Dendritic cell treated with granulocyte-macrophage colony-stimulating factor and Interleukin-4, amounts not matched to agents 40 ng/mL and 50 ng/mL, for 4 days (primary cell): ENCODE results near the gene XRN2.
A peak's percentile ranks its signal among the peaks of the same experiment; 100 is the strongest.

Source experiments
- H3K27ac Mint-ChIP-seq: one replicate; pipeline ENCODE4 v1.8.0; 2022; ENCODE audit warnings: mild to moderate bottlenecking, mixed read lengths
- H3K27me3 Mint-ChIP-seq: one replicate; pipeline ENCODE4 v1.8.0; 2022; ENCODE audit warnings: mild to moderate bottlenecking, mixed read lengths
- H3K36me3 Mint-ChIP-seq: one replicate; pipeline ENCODE4 v1.8.0; 2022; ENCODE audit warnings: low read depth, mixed read lengths
- H3K4me1 Mint-ChIP-seq: one replicate; pipeline ENCODE4 v1.8.0; 2022; ENCODE audit warnings: low read depth, mixed read lengths
- H3K4me3 Mint-ChIP-seq: one replicate; pipeline ENCODE4 v1.8.0; 2022; ENCODE audit warnings: mild to moderate bottlenecking, moderate library complexity, mixed read lengths
- H3K9me3 Mint-ChIP-seq: one replicate; pipeline ENCODE4 v1.8.0; 2022; ENCODE audit warnings: mixed read lengths
- intact Hi-C: fragments of 100-400 bp; cut with micrococcal nuclease; formaldehyde crosslinking; loops from one replicate; pipeline ENCODE4 v1.15.0; 2022

Gene XRN2

DNA sequence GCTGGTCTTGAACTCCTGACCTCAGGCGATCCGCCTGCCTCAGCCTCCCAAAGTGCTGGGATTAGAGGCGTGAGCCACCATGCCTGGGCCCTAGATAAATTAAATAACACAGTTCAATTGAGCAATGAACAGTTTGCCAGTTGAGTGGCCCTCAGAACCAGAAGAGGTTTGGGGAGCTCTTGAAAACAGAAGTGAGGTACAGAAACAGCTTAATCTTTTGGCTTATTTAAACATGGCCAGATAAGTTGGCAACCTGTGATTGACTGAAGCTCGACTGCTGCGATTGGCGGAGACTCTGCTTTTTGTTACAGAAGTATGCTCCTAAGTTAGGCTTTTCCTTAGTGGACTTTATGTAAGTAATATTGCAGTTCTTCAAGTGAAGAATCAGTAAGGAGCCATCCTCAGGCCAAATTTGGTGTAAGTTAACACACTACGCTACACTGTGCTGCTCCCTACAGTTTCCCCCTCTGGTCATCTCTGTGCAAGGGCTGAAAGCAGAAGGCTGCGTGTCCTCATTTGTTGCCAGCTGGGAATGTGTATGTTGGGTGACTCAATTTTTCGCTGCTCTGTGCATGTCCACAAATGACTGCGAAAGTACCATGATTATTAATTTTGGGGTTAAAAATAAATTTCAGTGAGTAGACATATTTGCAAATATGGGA, 9.8 kb downstream of the XRN2 start:
- Mint-ChIP-seq H3K27me3 (no peaks in the 10 kb centered on the region), H3K4me1 (peaks cover 84% of the 10 kb centered on the region), H3K27ac (no peak overlapping the region), H3K36me3 (peaks cover 35% of the 10 kb centered on the region), H3K4me3 (no peak overlapping the region), H3K9me3 (no peaks in the 10 kb centered on the region)
- intact Hi-C loops = no loop called here

DNA sequence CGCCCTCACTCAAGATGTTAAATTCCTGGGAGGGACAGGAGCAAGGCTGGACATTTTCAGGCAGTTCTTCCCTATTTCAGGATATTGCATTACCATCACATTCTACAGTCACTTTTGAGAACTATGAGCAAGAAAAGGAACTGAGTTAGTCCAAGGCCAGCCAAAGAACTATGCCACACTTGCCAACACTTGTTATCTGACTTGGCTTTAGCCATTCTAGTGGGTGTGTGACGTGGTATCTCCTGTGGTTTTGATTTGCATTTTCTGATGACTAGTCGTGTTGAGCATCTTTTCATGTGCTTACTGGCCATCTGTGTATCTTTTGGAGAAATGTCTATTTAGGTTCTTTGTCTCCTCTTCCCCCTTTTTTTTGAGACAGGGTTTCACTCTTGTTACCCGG, 12.0 kb downstream of the XRN2 start:
- peaks cover 6% of the 10 kb centered on the region for H3K9me3 Mint-ChIP-seq
- no peaks in the 10 kb centered on the region for H3K27me3 Mint-ChIP-seq
- intact Hi-C loops = loop anchor here (1.0 kb wide), 1 partner anchor 10 kb away; no protein-coding TSS in a partner anchor
- peak overlapping the region; percentile 30 for H3K4me3 Mint-ChIP-seq
- H3K4me1 Mint-ChIP-seq = peaks cover 79% of the 10 kb centered on the region
- peak overlapping the region; percentile 78 for H3K27ac Mint-ChIP-seq
- H3K36me3 Mint-ChIP-seq = peaks cover 16% of the 10 kb centered on the region

DNA sequence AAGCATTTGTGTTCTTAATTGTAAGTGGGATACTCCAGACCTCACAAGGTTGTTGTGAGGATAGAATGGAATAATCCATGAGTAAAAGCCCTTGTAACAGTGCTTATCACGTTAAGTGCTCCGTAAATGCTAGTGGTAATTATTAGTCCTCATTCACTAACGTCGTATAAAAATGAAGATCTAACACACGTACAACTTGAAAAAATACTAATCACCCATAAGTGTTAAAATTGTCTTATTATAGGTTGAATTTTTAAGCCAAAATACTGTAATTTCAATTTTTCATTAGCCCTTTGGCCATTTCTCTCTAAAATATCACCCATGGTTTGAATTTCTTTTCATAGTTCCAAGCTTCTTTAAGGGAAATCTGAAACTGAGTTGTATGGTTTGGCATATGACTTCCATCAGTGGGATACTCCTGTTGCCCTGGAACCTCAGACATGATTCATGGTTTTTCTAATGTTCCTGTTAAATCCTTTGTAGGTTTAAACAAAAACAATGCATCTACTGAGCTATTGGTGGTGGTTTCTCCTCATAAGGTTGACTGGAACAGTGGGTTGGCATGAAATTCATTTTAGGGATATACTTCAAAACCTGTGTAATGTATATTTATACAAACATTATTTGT, 19.1 kb downstream of the XRN2 start:
- peaks cover 75% of the 10 kb centered on the region for H3K4me1 Mint-ChIP-seq
- peaks cover 20% of the 10 kb centered on the region for H3K36me3 Mint-ChIP-seq
- no peak overlapping the region for H3K4me3 Mint-ChIP-seq
- peak overlapping the region; percentile 70 for H3K27ac Mint-ChIP-seq
- H3K27me3 Mint-ChIP-seq = no peaks in the 10 kb centered on the region
- H3K9me3 Mint-ChIP-seq = peaks cover 16% of the 10 kb centered on the region
- intact Hi-C loops = no loop called here

GRCh38 chr20:21322921-21323331, 19.8 kb downstream of the XRN2 start:
- no peaks in the 10 kb centered on the region for H3K27me3 Mint-ChIP-seq
- peaks cover 72% of the 10 kb centered on the region for H3K4me1 Mint-ChIP-seq
- H3K4me3 Mint-ChIP-seq = no peak overlapping the region
- H3K27ac Mint-ChIP-seq = peak overlapping the region; percentile 70
- peaks cover 23% of the 10 kb centered on the region for H3K36me3 Mint-ChIP-seq
- intact Hi-C loops = no loop called here
- H3K9me3 Mint-ChIP-seq = peaks cover 16% of the 10 kb centered on the region

DNA sequence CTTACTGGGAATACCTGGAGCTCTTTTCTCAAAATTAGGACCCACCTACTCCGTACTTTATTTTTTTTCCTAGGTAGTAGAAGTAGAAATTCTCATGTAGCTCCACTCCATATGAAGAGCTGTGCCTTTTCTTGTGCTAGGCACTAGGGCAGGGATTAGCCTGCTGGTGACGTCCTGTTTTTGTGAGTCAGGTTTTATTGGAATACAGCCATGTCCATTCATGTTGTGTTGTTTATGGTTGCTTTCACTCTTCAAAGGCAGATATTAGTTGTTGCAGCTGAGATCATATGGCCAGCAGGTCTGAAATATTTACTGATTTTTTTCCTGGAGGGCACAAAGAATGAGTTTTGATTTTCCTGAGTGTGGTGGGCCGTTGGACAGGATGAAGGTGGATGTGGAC, 20.5 kb downstream of the XRN2 start:
- H3K4me1 Mint-ChIP-seq = peaks cover 72% of the 10 kb centered on the region
- no peaks in the 10 kb centered on the region for H3K27me3 Mint-ChIP-seq
- H3K9me3 Mint-ChIP-seq = peaks cover 16% of the 10 kb centered on the region
- peaks cover 30% of the 10 kb centered on the region for H3K36me3 Mint-ChIP-seq
- intact Hi-C loops = no loop called here
- H3K27ac Mint-ChIP-seq = peak overlapping the region; percentile 70
- H3K4me3 Mint-ChIP-seq = no peak overlapping the region

DNA sequence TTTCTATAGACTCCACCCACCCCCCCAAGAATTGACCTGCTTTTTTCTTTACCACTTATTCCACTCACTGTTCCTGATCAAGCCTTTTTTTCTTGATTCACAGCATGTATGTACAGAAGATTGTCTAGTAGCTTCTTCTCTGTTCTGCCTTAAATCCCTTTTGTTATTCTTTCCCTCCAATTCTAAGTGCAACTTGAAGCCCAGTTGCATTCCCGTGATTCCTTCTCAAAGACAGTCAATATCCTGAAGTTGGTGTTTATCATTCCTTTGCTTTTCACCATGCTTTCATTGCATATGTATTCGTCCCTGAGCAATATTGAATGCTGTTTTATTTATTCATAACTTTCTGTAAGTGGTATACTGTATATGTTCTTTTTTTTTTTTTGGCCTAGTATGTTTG, 21.0 kb downstream of the XRN2 start:
- Mint-ChIP-seq H3K27ac (peak overlapping the region; percentile 70), H3K36me3 (peaks cover 35% of the 10 kb centered on the region), H3K4me1 (peaks cover 67% of the 10 kb centered on the region), H3K4me3 (no peak overlapping the region), H3K27me3 (no peaks in the 10 kb centered on the region), H3K9me3 (peaks cover 11% of the 10 kb centered on the region)
- intact Hi-C loops = no loop called here

- Mint-ChIP-seq H3K9me3 (peaks cover 10% of the 10 kb centered on the region), H3K4me1 (peaks cover 66% of the 10 kb centered on the region), H3K27ac (peak overlapping the region; percentile 70), H3K4me3 (no peak overlapping the region), H3K27me3 (no peaks in the 10 kb centered on the region), H3K36me3 (peaks cover 43% of the 10 kb centered on the region)
- intact Hi-C loops = loop anchor here (1.0 kb wide), 1 partner anchor 10 kb away; no protein-coding TSS in a partner anchor
These were observed 22.2 kb downstream of the XRN2 start for GRCh38 chr20:21325296-21325695.

DNA sequence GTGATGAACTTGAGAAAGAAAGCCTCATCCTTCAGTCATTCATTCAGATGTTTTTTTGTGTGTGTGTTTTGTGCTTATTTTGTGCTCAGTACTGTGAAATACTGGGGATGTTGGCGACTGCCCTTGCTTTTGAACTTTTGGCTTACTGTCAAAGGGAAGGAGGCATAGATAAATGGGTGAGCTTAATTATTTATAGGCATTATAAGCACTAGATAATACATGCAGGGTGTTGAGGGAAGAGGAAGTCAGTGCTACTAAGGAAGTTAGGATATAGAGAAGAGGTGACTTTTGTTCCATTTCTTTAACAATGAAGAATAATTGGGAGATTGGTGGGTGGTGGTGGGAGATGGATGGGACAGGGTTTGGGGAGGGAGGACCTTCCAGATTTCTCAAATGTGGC, 23.6 kb downstream of the XRN2 start:
- Mint-ChIP-seq H3K36me3 (peaks cover 45% of the 10 kb centered on the region), H3K4me1 (peaks cover 56% of the 10 kb centered on the region), H3K9me3 (no peaks in the 10 kb centered on the region), H3K27me3 (no peaks in the 10 kb centered on the region), H3K27ac (peak overlapping the region; percentile 14), H3K4me3 (no peak overlapping the region)
- intact Hi-C loops = no loop called here

DNA sequence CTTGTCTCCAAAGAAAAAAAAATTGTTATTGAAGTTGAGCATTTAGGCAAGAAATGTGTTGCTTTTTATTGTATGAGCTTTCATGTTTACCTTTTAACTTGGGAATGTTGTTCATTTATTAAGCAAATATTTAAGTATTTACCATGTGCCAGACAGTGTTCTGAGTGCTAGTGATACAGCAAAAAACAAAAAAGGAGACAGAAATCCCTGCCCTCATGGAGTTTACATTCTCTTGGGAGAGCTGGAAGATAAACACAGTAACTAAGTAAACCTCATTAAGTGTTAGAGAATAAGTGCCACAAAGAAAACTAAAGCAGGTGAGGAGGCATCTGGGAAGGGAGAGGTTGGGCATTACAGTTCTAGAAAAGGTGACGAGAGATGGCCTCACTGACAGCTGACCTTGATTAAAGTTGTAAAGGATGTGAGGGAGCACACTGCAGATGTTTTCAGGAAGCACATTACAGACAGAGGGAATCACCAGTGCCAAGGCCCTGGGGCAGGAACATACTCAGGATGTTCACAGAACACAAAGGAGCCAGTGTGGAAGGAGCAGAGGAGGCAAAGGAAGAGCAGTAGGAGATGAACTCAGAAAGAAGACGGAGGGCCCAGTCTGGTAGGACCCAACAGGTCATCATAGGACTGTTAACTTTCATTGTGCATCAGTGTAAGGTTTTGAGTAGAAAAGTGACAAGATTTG, 33.5 kb downstream of the XRN2 start:
- Mint-ChIP-seq H3K9me3 (no peaks in the 10 kb centered on the region), H3K27me3 (no peaks in the 10 kb centered on the region), H3K36me3 (peaks cover 91% of the 10 kb centered on the region), H3K27ac (no peak overlapping the region), H3K4me3 (no peak overlapping the region), H3K4me1 (peaks cover 29% of the 10 kb centered on the region)
- intact Hi-C loops = loop anchor here (5.0 kb wide), 1 partner anchor 34 kb away; the partner anchor contains the start of gene XRN2

GRCh38 chr20:21338291-21338690, 35.2 kb downstream of the XRN2 start:
- Mint-ChIP-seq H3K36me3 (peaks cover 89% of the 10 kb centered on the region), H3K9me3 (no peaks in the 10 kb centered on the region), H3K4me1 (peaks cover 29% of the 10 kb centered on the region), H3K27ac (no peak overlapping the region), H3K27me3 (no peaks in the 10 kb centered on the region), H3K4me3 (no peak overlapping the region)
- intact Hi-C loops = loop anchor here (5.0 kb wide), 1 partner anchor 36 kb away; the partner anchor contains the start of gene XRN2

- Mint-ChIP-seq H3K27me3 (no peaks in the 10 kb centered on the region), H3K4me1 (peaks cover 29% of the 10 kb centered on the region), H3K9me3 (no peaks in the 10 kb centered on the region), H3K27ac (no peak overlapping the region), H3K4me3 (no peak overlapping the region), H3K36me3 (peaks cover 85% of the 10 kb centered on the region)
- intact Hi-C loops = loop anchor here (5.0 kb wide), 1 partner anchor 37 kb away; the partner anchor contains the start of gene XRN2
These were observed 36.4 kb downstream of the XRN2 start for GRCh38 chr20:21339499-21339898.

DNA sequence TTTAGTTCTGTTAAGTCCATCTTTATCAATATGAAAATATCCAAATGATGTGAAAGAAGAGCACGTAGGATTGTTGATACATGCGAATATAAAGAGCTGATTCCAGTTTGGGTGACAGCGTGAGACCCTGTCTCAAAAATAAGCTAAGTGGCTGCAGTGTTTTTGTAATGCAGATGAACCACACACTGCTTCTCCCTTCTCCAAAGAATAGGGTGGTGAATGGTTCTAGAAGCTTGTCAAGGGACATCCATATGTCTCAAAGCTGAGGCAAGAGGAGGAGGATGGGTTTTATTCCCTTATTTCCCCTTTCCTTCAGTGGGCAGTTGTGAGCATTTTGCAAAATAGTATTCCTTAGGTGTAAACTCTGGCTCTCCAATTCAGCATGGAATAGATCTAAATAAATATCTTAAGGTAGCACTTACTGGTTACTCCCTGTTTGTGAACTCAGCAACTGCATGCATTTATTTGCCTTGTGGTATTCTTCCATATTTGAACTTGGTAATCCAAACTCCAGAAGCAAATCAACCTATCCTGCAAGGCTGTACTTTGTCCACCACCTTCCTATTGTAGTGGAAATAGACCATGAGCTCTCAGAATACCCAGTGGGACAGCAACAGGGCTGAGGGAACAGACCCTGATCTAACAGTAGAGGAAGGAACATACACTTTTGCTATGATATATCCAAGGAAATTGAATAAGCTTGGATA, 38.0 kb downstream of the XRN2 start:
- Mint-ChIP-seq H3K27ac (no peak overlapping the region), H3K4me1 (peaks cover 29% of the 10 kb centered on the region), H3K27me3 (no peaks in the 10 kb centered on the region), H3K4me3 (no peak overlapping the region), H3K36me3 (peaks cover 70% of the 10 kb centered on the region), H3K9me3 (no peaks in the 10 kb centered on the region)
- intact Hi-C loops = no loop called here

- H3K27ac Mint-ChIP-seq = no peak overlapping the region
- H3K27me3 Mint-ChIP-seq = no peaks in the 10 kb centered on the region
- intact Hi-C loops = no loop called here
- no peaks in the 10 kb centered on the region for H3K9me3 Mint-ChIP-seq
- no peak overlapping the region for H3K4me3 Mint-ChIP-seq
- H3K36me3 Mint-ChIP-seq = peaks cover 63% of the 10 kb centered on the region
- H3K4me1 Mint-ChIP-seq = peaks cover 16% of the 10 kb centered on the region
These were observed 39.7 kb downstream of the XRN2 start for GRCh38 chr20:21342656-21343345.
